ENCODE data around the gene GKN2.
A peak's percentile ranks its signal among the peaks of the same experiment; 100 is the strongest.
"Not testable (repeated sequence)": the region's sequence is repeated elsewhere in the genome, so short reads cannot be mapped to it uniquely, and the experiment has no call there.

Gene GKN2

GRCh38 chr2:68920481-68921170 lies 32.1 kb downstream of the GKN2 start:
- no peak for DNase-seq (ENCODE audit: low read depth in 2 of 2)

DNA sequence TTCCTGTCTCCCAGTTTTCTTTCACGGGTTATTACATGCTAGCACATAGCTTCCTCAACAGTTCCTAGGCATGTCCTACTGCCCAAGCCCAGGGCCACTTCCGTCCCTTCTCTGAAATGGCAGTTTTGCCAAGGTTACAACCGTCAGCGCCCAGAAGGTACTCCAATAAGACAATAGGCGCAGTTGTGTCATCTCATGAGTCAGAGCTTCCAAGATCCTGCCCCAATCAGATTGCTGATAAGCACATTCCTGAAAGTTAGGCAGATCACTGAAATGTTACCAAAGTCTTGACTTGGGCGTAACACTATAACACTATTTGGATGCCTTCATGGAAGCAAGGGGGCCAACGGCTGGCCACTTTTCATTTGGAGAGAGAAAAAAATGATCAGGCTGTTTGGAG lies 34.2 kb downstream of the GKN2 start:
- DNase-seq (ENCODE audit: low read depth in 2 of 2) = no peak

DNA sequence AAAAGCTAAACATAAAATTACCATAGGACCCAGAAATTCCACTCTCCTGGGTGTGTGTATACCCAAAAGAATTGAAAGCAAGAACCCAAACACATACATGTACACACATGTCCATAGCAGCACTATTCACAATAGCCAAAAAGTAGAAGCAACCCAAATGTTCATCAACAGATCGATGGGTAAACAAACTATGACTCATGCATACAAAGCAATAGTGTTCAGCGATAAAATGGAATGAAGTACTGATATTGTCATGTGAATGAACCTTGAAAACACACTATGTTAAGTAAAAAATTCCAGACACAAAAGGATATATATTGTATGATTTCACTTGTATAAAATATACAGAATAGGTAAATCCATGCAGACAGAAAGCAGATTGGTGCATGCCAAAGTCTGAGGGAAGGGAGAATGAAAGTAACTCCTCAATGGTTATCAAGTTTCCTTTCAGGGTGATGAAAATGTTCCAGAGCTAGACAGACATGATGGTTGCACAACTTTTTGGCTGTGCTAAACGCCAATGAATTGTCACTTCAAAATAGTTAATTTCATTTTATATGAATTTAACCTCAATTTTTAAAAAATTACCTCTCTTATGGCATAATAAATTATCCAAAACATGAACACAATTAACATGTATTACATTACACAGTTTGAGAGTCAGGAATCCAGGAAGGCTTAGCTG lies 35.5 kb downstream of the GKN2 start:
- DNase-seq (ENCODE audit: low read depth in 2 of 2) = no peak

DNA sequence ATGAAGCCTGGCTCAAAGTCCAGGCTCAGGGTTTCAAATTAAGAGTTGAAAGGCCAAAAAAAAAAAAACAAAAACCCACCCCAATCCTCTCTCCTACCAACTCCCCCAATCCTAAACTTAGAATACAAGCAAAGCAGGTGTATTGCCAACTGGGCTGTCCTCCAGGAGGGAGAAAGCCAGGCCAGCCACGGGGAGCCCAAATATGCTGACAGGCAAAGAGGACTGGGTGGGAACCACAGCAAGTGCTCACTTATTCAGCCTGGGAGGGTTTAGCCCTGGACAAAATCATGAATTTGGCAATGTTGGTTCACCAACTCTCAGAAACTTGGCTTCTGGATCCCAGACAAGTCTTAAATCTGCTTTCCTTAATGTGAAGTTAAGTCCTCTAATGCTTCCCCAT lies 36.5 kb downstream of the GKN2 start:
- no peak for DNase-seq (ENCODE audit: low read depth in 2 of 2)

- DNase-seq (ENCODE audit: low read depth in 2 of 2) = no peak
Observed at GRCh38 chr2:68915393-68915792, 37.3 kb downstream of the GKN2 start.

DNA sequence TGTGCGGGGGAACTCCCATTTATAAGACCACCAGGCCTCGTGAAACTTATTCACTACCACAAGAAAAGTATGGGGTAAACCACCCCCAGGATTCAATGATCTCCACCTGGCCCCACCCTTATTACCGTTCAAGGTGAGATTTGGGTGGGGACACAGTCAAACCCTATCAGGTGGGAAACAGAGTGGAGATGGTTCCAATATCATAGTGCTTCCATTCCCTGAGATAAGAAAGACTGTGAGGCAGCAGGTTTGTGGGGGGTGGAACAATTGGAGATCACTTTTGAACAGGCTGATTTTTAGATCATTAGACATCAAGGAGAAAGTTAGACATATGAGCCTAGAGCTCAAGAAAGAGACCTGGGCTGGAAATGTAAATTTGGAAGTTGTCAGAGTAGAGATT lies 39.3 kb downstream of the GKN2 start:
- DNase-seq (ENCODE audit: low read depth in 2 of 2) = no peak

GRCh38 chr2:68912732-68913131 lies 40.0 kb downstream of the GKN2 start:
- no peak for DNase-seq (ENCODE audit: low read depth in 2 of 2)

DNA sequence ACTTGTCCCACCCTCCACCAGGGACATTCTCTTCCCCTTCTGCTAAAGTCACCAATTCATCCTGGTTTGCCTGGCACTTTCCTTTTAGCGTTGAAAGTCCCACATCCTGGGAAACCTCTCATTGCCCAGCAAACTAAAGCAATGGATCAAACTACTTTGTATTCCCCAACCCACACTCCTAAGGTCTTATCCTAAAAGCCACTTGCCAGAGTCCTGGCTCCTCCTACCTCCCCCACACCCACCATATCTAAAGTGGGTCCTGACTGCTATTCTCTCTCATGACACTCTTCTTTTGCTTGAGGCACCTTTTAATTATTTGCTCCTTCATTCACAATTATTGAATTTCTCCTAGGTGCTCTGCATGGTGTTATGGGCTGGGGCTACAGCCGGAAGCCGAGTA lies 40.6 kb downstream of the GKN2 start:
- DNase-seq (ENCODE audit: low read depth in 2 of 2) = no peak

DNA sequence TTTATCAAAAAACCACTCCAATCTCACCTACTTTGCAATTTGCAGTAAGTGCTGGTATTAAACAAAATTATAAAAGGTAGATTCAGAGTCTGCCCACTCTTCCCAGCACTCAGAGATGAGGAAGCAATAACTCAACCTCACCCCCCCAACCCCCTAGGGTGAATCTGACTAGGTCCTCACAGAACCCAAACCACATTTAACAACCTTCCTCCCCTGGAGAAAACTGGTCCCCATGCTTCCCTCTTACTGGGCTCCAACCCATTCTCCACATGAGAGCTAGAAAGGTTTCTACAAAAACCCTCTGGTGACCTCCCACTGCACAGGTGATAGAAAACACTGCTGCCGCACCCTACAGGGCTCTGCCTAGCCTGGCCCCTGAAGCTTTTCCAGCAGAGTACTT lies 41.0 kb downstream of the GKN2 start:
- DNase-seq (ENCODE audit: low read depth in 2 of 2) = no peak

- no peak for DNase-seq (ENCODE audit: low read depth in 2 of 2)
Observed at GRCh38 chr2:68911246-68911645, 41.4 kb downstream of the GKN2 start.

GRCh38 chr2:68909793-68910674 lies 42.7 kb downstream of the GKN2 start:
- peak; percentile 42 to 71 for DNase-seq (ENCODE audit: low read depth in 2 of 2)

DNA sequence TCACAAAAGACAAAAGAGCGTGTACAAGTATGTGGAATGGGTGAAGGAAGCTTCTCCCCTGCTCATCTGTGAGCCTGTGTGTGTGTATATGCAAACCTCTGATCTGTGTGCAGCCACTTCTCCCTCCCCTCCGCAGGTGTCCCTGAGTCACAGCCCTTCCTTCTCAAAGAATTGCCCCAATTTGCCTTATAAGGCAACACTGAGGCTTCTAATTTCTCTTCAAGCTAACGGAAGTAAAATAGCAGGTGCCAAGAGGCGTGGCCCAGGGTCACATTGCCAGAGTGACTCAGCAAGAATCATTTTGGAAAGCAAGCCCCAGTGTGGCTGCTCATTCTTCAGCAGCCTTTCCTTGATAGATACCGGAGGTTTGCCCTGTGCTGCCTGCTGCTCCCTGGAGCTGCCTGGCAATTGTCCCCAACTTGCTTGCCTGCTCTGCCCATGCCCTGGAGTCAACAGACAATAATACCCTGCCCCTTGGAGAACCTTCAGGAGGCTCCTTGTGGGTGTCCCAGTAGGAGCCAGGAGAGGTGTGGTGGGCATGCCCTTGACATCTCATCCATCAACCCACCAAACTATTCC lies 44.2 kb downstream of the GKN2 start:
- peak; percentile 78 to 80 for DNase-seq (ENCODE audit: low read depth in 2 of 2)

GRCh38 chr2:68907920-68908253 lies 44.8 kb downstream of the GKN2 start:
- DNase-seq (ENCODE audit: low read depth in 2 of 2) = no peak

- DNase-seq (ENCODE audit: low read depth in 2 of 2) = no peak
Observed at GRCh38 chr2:68907232-68907919, 45.3 kb downstream of the GKN2 start.

GRCh38 chr2:68906716-68907115 lies 46.0 kb downstream of the GKN2 start:
- DNase-seq (ENCODE audit: low read depth in 2 of 2) = no peak

DNA sequence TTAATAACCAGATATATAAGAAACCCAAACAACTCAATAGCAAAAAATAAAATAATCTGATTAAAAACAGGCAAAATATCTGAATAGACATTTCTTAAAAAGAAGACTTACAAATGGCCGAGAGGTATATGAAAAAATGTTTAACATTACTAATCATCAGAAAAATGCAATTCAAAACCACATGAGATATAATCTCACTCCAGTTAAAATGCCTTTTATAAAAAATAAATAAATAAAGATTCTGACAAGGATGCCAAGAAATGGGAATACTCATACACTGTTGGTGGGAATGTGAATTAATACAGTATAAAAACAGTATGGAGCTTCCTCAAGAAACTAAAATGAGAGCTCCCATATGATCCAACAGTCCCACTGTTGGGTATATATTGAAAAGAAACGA lies 47.6 kb downstream of the GKN2 start:
- no peak for DNase-seq (ENCODE audit: low read depth in 2 of 2)

GRCh38 chr2:68901561-68901960 lies 51.1 kb downstream of the GKN2 start:
- DNase-seq (ENCODE audit: low read depth in 2 of 2) = no peak

DNA sequence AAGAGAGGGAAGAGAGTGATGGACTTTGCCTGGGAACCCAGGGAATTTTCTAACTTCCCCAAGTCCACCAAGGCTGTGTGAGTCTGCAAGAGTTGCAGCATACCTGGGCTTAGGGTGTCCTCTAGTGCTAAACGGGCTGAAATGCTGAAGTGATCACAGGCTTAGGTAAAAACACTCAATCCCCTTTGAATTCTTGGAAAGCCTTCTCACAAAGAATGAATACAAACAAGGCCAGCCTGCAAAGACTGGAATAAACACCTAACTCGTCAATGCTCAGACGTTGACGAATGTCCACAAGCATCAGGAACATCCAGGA lies 51.5 kb downstream of the GKN2 start:
- no peak for DNase-seq (ENCODE audit: low read depth in 2 of 2)

GRCh38 chr2:68900496-68901198 lies 52.0 kb downstream of the GKN2 start:
- no peak for DNase-seq (ENCODE audit: low read depth in 2 of 2)

DNA sequence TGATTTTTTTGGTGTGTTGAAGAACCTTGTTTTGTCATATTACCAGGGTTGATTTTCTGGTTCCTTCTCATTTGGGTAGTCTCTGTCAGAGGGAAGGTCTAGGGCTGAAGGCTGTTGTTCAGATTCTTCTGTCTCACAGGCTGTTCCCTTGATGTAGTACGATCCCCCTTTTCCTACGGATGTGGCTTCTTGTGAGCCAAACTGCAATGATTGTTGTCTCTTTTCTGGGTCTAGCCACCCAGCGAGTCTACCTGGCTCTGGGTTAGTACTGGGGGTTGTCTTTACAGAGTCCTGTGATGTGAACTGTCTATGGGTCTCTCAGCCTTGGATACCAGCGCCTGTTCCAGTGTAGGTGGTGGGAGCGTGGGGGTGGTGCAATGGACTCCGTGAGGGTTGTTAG lies 56.7 kb downstream of the GKN2 start:
- DNase-seq (ENCODE audit: low read depth in 2 of 2) = not testable (repeated sequence)

All from stimulated activated CD4-positive, alpha-beta T cell treated with anti-CD3 and anti-CD28 coated beads, Interleukin-15, amount 100 ng/mL, for 48 hours (primary cell).